ENCODE results near the gene RNASEH1. TPM values are rescaled to one million over a fixed set of nuclear protein-coding genes. Genes with fewer than 3 reads are reported as not detected.

Gene RNASEH1
- total and polyA plus RNA-seq, 2 experiments from 2014 or later: 33.2 to 40.7 TPM

DNA sequence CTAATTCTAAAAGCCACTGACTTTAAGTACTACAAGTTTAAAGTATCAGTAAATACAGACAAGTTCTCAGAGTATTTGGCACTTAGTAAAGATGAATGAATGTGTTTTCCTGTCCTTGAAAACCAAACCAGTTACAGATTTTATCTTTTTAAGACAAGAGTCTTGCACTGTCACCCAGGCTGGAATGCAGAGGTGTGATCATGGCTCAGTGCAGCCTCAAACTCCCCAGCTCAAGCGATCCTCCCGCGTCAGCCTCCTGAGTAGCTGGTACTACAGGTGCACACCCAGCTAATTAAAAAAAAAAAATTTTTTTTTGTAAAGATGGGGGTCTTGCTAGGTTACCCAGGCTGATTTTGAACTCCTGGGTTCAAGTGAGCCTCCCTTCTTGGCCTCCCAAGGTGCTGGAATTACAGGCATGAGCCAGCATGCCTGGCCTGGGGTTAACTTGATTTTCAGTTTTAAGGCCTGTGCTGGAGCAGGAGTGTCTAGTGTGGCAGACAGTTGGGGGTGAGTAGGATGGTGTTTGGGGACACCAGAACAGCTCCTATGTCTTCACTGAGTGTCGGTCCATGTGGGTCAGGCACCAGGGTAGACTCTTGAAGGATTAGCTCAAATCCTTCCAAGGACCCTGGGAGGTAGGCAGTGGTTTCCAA, 26.6 kb upstream of the RNASEH1 start (continued):
- TF ChIP-seq NANOG (IDR thresholded peaks at IDR 0.05; ENCODE audit: borderline replicate concordance) (no peak), JUNB (IDR thresholded peaks at IDR 0.05; ENCODE audit: unreplicated experiment) (no peak)
- TF ChIP-seq, protein P1, sequence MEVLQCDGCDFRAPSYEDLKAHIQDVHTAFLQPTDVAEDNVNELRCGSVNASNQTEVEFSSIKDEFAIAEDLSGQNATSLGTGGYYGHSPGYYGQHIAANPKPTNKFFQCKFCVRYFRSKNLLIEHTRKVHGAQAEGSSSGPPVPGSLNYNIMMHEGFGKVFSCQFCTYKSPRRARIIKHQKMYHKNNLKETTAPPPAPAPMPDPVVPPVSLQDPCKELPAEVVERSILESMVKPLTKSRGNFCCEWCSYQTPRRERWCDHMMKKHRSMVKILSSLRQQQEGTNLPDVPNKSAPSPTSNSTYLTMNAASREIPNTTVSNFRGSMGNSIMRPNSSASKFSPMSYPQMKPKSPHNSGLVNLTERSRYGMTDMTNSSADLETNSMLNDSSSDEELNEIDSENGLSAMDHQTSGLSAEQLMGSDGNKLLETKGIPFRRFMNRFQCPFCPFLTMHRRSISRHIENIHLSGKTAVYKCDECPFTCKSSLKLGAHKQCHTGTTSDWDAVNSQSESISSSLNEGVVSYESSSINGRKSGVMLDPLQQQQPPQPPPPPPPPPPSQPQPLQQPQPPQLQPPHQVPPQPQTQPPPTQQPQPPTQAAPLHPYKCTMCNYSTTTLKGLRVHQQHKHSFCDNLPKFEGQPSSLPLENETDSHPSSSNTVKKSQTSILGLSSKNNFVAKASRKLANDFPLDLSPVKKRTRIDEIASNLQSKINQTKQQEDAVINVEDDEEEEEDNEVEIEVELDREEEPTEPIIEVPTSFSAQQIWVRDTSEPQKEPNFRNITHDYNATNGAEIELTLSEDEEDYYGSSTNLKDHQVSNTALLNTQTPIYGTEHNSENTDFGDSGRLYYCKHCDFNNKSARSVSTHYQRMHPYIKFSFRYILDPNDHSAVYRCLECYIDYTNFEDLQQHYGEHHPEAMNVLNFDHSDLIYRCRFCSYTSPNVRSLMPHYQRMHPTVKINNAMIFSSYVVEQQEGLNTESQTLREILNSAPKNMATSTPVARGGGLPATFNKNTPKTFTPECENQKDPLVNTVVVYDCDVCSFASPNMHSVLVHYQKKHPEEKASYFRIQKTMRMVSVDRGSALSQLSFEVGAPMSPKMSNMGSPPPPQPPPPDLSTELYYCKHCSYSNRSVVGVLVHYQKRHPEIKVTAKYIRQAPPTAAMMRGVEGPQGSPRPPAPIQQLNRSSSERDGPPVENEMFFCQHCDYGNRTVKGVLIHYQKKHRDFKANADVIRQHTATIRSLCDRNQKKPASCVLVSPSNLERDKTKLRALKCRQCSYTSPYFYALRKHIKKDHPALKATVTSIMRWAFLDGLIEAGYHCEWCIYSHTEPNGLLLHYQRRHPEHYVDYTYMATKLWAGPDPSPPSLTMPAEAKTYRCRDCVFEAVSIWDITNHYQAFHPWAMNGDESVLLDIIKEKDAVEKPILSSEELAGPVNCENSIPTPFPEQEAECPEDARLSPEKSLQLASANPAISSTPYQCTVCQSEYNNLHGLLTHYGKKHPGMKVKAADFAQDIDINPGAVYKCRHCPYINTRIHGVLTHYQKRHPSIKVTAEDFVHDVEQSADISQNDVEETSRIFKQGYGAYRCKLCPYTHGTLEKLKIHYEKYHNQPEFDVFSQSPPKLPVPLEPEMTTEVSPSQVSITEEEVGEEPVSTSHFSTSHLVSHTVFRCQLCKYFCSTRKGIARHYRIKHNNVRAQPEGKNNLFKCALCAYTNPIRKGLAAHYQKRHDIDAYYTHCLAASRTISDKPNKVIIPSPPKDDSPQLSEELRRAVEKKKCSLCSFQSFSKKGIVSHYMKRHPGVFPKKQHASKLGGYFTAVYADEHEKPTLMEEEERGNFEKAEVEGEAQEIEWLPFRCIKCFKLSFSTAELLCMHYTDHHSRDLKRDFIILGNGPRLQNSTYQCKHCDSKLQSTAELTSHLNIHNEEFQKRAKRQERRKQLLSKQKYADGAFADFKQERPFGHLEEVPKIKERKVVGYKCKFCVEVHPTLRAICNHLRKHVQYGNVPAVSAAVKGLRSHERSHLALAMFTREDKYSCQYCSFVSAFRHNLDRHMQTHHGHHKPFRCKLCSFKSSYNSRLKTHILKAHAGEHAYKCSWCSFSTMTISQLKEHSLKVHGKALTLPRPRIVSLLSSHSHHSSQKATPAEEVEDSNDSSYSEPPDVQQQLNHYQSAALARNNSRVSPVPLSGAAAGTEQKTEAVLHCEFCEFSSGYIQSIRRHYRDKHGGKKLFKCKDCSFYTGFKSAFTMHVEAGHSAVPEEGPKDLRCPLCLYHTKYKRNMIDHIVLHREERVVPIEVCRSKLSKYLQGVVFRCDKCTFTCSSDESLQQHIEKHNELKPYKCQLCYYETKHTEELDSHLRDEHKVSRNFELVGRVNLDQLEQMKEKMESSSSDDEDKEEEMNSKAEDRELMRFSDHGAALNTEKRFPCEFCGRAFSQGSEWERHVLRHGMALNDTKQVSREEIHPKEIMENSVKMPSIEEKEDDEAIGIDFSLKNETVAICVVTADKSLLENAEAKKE (CRISPR knock-in tag; IDR thresholded peaks at IDR 0.05): no peak

DNA sequence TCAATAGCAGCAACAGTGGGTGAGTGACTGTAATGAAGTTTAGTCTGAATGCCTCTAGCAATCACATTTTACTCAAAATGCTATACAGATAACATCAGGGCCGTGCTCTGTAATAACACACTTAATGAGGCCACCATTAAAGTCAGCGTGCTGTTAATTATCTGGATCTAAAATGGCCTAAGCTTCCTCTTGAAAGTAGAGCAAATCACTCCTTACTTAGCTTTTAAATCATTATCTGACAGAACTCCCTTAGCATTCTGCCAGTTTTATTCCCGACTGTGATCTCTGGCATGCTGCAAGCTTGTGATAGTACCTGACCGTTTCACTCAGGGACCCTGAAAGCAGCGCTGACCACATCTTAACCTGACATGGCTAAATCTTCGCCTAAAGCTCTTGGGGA, 25.9 kb upstream of the RNASEH1 start:
- Histone ChIP-seq H3K9me2 (ENCODE audit: insufficient read depth) (no peaks in the 10 kb centered on the region), H3K27me3 (ENCODE audit: insufficient read depth) (no peaks in the 10 kb centered on the region), H3K27ac (ENCODE audit: low read depth) (no peak overlapping the region), H3K36me3 (ENCODE audit: insufficient read depth) (peaks cover 39% of the 10 kb centered on the region), H3F3A (replicated peaks; ENCODE audit: low read depth) (peaks cover 26% of the 10 kb centered on the region), H3K4me2 (no peak overlapping the region), H3K4me1 (ENCODE audit: insufficient read depth) (no peaks in the 10 kb centered on the region), H3K4me3 (no peak overlapping the region), H4K20me1 (replicated peaks; ENCODE audit: insufficient read depth) (peaks cover 40% of the 10 kb centered on the region), H3K79me2 (replicated peaks; ENCODE audit: insufficient read depth) (peaks cover 22% of the 10 kb centered on the region), H2AFZ (no peak overlapping the region)
- Mint-ChIP-seq H3K27me3 (ENCODE audit: insufficient read depth, low read depth, poor library complexity) (peaks cover 3% of the 10 kb centered on the region), H3K4me1 (peaks cover 5% of the 10 kb centered on the region; the same call in 2 of the 3 replicates), H3K9me3 (no peaks in the 10 kb centered on the region), H3K36me3 (ENCODE audit: low read depth) (peaks cover 58% of the 10 kb centered on the region), H3K4me3 (no peak overlapping the region), H3K27ac (peak overlapping the region; percentile 77; the same call in 1 of the 2 replicates)
- DNase-seq (ENCODE audit: low spot score) (no peak), ATAC-seq (no peak)
- TF ChIP-seq CREB1 (CRISPR knock-in tag; IDR thresholded peaks at IDR 0.05; ENCODE audit: low read depth) (no peak), JUNB (IDR thresholded peaks at IDR 0.05; ENCODE audit: unreplicated experiment) (no peak), STAT1 (IDR thresholded peaks at IDR 0.05; ENCODE audit: unreplicated experiment) (no peak), POLR2AphosphoS5 (IDR thresholded peaks at IDR 0.05; ENCODE audit: low read depth) (no peak), REST (IDR thresholded peaks at IDR 0.05; ENCODE audit: unreplicated experiment) (no peak), EZH2phosphoT487 (IDR thresholded peaks at IDR 0.05; ENCODE audit: unreplicated experiment) (no peak), ZNF114 (CRISPR knock-in tag; IDR thresholded peaks at IDR 0.05) (no peak), NANOG (IDR thresholded peaks at IDR 0.05; ENCODE audit: borderline replicate concordance) (no peak), CTCF (conservative IDR thresholded peaks at IDR 0.05; ENCODE audit: low read depth in 2 of 2) (no peak)
- TF ChIP-seq, protein P2, sequence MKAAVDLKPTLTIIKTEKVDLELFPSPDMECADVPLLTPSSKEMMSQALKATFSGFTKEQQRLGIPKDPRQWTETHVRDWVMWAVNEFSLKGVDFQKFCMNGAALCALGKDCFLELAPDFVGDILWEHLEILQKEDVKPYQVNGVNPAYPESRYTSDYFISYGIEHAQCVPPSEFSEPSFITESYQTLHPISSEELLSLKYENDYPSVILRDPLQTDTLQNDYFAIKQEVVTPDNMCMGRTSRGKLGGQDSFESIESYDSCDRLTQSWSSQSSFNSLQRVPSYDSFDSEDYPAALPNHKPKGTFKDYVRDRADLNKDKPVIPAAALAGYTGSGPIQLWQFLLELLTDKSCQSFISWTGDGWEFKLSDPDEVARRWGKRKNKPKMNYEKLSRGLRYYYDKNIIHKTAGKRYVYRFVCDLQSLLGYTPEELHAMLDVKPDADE (IDR thresholded peaks at IDR 0.05): no peak

Measured in GM23338 (cell line).